HG03045 (cell line): ENCODE data around the gene RBM19.
"Not testable (repeated sequence)": the region's sequence is repeated elsewhere in the genome, so short reads cannot be mapped to it uniquely, and the experiment has no call there.

Experiments used
- ATAC-seq: cut with Tn5 transposase; IDR thresholded peaks from one replicate; pipeline ENCODE4 v1.9.1; 2021; ENCODE audit warnings: mild to moderate bottlenecking, moderate library complexity; ENCODE audit not compliant: unreplicated experiment

The RBM19 gene

DNA sequence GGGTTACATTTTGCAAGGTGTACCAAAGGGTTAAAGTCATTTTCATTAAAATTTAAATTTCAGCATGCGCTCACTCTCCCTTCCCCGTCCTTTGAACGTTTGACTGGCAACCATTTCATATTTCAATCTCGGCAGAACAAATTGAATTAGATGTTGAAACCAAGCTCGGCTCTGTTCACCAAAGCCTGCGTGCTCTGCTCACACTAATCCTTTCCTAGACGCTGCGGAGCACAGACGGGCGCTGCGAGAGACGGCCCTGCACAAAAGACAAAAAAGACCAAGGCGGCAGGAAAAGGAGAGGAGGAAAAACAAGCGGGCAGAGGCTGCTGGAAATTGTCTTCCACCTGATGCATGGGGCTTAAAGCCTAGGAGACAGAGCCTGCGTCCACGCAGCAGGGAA lies 149.3 kb downstream of the RBM19 start:
- no peak for ATAC-seq

DNA sequence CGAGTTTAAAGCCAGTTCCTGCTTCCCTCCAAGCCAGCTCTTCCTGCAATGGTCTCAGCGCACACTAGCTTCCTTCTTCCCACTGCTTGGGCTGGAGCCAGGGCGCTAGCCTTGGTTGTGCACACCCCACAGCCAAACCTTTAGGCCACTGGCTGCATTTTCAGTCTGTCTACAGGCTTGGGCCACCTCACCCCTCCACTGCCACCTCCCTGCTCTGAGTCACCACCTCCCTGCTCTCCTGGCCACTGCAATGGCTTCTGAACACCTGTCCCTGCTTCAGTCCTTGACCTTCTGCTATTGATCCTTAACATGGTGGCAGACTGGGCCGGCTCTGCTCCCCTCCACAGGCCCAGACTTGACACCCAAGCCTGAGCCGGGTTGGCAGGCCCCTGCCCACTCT lies 151.1 kb downstream of the RBM19 start:
- ATAC-seq, result no peak

DNA sequence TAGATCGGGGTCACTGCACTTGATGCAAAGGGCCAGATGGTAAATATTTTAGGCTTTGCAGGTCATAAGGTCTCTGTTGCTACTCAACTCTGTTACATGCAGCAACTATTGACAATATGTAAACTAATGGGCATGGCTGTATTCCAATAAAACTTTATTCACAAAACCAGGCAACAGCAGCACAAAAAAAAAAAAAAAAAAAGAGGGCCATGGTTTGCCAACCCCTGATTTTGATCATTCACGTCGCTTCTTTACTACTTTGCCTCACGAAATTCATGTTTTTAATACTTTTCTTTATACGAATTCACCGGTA lies 152.9 kb downstream of the RBM19 start:
- ATAC-seq, result no peak

DNA sequence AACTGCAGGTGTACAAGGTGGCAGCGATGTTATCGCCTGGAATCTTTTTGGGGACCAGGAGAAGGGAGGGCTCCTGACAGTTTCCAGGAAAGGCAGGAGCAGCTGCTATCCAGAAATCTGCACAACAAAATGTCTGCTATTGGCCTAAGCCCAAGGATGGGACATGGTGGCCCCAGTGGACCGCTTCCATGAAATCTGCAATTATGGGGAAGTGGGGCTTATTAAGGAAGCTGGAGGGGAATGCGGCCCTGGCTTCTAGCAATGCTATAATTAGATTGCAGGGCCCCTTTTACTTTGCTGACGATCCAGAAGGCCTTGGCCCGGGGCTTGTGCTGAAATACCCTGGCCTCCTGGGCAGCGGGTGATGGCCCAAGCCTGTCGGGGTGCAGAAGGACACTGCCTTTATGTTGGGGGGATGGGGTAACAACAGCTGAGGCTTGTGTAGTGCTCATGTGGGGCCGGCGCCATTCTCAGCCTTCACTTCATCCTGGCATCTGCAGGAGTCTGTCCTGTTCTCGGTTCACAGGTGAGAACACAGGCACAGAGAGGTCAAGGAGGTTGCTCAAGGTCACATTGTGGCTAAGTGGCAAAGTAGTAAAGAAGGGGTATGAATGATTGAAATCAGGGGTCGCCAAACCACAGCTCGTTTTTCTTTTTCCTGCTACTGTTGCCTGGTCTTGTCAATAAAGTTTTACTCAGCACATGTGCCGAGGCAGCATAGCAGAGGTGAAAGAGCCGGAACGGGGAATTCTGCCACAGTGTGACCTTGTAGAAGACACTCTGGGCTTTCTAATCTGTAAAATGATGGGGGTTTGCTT lies 153.5 kb downstream of the RBM19 start:
- no peak for ATAC-seq

DNA sequence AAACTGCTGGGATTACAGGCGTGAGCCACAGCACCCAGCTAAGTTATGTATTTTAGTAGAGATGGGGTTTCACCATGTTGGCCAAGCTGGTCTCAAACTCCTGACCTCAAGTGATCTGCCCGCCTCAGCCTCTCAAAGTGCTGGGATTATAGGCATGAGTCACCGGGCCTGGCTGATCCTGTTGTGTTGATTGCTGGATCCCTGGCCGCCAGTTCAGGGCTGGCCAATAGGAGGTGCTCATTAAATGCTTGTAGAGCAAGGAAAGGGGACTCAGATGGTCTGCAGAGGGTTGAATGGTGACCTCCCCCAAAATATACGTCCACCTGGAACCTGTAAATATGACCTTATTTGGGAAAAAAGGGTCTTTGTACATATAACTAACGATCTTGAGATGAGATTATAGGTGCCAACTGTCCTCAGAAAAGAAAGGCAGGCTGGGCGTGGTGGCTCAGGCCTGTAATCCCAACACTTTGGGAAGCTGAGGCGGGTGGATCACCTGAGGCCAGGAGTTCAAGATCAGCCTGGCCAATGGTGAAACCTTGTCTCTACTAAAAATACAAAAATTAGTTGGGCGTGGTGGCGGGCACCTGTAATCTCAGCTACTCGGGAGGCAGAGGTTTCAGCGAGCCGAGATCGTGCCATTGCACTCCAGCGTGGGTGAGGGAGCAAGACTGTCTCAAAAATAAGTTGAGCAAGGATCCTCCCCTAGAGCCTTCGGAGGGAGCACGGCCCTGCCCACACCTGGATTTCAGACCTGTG lies 156.5 kb downstream of the RBM19 start:
- not testable (repeated sequence) for ATAC-seq

DNA sequence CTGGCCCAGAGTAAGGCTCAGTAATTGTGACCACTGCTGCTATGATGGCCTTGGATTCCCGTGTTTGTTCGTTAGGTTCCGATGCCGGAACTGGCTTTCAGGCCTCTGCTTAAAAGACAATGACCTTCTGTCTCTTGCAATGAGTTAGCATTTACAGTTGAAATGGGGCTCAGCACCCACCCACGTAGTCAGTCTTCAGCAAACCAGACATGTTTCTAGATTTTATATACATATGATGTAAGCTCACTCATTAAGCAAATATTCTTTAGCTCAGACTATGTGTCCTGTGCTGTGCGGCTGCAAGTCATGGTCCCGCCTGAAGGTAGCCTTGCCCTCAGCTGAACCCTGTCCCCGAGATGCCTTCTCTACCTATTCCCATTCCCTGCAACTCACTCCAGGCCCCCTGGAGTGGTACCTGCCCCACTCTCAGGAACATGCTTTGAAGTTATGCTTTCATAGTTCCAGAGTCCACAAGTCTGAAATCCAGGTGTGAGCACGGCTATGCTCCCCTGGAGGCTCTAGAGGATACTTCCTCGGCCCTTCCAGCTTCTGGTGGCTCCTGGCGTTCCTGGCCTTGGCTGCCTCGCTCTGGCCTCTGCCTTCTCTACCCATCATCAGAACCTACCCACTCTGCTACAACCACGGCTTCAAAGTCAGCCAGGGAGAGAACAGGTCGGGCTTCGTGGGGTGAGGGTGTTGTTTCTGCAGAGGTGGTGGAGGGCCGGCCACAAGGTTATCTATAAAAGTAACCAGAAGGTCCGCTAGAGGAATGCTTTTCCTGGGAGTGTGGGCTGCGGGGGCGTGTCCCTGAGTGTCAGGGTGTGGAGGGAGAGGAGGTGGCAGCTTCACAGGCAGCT lies 157.8 kb downstream of the RBM19 start:
- ATAC-seq, result no peak

DNA sequence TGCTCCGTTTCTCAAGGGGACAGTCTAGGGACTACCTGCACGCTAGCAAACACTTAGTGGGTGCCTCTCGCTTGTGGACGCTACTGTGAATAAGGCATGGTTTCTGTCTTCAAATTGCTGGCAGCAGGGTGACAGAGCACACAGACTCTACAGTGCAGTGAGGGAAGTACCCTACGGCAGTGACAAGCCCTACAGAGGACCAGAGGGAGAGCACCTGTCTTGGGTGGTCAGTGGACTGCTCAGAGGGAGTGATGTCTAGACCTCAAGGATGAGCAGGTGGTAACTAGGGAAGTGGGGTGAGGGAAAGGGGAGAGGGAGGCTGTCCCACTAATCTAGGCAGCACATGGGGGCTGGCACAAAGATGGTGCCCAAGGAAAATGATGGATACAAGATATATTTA lies 160.5 kb downstream of the RBM19 start:
- no peak for ATAC-seq

DNA sequence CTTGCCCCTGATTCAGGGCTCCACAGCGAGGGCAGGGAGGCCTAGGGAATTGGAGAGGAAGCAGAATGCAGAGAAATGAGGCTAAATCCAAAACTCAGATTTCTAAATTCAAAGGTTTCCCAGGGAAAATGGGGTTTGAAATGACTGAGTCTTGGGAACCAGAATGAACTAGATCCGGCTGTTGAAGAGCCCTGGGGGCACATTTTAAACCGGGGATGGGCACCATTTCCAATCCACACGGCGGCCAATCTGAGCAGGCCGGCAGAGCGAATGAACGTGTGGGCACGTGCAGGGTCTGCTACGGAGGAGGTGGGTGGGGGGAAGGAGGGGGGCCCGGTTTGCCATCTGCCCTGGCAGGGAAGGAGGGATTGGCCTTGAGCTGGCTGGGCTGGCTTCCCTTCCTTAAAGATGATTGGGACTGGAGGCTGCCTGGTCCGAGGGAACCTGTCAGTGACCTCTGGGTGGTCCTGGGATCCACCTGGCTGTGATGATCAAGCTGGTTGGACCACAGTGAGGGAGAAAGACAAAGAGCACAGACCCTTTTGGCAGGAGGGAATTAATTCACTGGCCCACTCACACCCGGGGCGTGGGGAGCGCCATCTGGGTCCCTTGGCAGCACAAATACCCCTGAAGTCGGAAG lies 161.0 kb downstream of the RBM19 start:
- ATAC-seq, result no peak

DNA sequence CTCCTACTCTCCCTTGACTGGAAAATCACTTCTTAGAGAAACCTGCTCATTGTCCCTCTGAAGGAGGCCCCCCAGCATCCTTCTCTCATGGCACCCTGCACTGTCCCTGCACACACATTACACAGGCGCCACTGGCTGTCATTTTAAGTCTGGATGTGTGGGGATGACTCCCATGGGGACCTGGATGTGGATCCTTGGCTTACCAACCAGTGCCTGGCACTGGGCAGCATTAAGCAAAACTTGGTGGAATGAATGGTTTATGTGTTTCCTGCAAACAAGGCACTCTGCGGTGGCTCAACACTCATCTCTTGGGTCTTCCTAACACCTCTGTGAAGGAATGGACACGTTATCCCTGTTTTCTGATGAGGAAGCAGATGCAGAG lies 162.4 kb downstream of the RBM19 start:
- no peak for ATAC-seq

DNA sequence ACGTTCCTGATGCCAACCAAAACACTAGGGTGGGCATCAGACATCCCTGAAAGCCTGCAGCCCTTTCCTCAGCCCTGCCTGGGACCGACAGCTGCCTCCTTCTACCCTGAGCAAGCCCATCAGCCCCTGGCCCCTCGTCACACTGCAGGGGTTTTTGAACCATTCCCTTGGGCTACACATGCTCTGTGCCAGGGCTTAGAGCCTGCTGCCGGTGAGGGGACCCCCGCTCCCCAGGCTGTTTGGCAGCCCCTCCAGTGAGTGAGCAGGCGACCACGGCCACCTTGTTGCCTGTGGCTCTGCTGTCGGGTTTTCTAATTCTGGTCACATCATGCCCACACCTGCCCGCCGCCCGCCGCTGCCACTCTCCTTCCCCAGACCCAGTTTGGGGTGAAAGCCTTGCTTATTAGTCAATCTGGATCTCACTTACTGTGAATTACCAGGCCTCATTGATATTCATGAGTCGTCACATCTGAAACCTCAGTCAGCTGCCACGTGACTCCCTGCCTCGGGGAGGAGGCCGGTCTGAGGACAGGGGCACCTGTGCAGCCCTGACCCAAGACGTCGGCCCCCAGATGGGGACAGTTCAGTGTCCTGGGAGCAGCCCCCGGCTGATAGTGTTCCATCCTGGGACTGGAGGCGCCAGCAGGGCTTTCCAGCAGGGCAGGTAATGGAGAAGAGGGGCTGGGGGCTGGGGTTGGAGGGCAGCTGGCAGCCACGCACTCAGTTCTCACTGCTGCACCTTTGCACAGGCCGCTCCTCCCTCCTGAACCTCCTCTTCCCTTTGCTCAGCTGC lies 163.0 kb downstream of the RBM19 start:
- no peak for ATAC-seq

DNA sequence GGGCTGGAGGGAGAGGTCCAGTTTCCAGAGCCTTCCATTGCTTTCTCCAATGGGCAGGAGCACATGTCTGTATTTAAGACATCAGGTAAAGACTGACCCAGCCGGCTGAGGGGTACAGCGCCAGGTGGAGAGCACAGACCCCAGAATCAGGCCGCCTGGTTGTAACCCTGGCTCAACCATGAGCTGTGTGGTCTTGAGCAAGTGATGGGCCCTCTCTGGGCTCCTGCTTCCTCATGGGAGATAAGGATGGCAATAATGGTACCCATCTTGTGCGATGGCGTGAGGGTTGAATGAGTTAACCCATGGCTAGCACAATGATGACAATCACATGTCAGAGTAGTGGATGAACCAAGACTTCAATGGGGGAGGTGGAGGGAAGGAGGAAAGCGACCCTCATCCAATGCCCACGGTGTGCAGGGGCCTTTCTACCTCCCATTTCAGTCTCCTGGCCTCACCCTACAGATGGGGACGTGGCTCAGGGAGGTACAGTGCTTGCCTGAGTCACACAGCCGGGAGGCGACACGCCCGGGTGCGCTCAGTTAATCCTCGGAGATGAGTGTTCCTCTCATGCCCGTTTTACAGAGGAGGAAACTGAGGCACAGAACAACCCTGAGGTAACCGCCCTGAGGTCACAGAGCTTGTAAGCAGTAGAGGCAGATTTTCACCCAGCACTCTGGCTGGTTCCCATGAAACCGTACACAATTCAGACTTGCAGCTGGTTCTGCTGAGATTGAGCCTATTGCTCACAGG lies 163.9 kb downstream of the RBM19 start:
- ATAC-seq, result no peak

DNA sequence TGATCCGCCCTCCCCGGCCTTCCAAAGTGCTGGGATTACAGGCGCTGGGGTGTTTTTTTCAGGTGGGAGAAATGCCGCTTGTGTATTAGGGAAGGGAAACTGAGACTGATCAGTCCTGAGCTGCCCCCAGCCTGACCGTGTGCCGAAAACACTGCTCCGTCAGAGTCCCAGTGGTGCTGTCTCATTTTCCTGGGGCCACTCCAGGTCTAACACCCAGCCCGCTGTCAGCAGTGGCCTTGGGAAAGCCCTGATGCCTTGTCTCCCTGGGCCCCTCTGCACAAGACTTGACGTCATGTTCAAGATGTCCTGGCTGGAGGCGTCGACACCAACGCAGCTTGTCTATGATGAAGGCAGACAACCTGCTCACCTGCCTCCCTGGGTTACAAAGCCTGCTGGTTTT lies 165.9 kb downstream of the RBM19 start:
- no peak for ATAC-seq

DNA sequence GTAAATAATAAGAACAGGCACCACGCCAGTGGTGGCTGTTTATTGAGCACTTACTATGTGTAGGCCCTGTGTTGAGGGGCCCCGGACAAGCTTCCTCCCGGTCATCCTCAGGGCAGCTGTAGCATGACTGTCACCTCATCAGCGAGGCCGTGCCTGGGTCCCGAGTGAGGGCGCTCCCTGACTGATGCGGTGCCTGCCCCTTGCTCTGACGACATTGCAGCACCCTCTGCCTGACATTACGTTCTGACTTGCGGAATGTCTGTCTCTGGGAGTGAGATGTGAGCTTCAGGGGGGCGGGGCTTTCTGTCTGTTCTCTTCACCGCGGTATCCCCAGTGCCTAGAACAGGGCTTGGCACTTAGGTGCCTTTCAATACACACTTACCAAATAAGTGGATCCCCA lies 167.6 kb downstream of the RBM19 start:
- ATAC-seq, result no peak

DNA sequence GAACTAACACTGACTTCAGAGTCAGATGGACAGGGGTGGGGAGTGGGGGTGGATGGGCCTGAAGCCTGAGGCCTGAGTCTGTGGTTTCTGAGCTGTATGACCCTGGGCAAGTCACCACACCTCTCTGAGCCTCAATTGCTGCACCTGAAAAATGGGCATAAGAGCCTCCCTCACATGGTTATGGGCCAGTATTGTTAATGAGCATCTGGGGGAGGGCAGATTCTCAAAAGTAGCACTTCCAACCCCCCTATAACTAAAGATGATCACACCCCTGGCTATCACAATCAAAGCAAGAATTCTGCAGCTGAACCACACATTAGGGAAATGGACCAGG lies 168.6 kb downstream of the RBM19 start:
- no peak for ATAC-seq

DNA sequence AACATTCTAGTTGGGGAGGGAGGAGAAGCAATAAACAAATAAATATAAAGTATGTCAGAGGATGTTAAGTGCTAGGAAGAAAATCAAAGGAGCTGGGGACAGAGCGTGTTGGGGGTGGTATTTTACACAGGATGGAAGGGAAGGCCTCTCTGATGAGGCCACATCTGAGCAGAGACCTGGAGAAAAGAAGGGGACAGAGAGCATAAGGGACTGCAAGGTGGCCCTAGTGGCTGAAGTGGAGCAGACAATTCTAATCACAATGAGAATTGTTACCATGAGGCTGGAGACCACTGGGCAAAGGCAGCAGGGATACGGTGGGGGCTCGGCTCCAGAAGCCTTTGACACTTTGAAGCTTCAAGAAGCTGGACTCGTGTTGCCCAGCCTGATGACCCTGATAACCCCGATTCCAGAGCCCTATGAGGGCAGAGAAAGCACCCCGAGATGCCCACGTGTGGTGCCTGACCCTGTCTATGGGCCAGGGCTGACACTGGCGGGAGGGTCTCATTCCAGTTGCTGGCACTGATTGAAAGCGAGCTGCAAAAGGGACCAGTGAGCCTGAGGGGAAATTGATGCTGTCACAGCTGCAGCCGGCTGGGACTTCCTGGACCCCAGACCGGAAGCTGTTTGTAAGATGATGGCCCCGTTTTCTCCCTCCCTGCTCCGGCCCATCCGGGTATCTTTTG lies 169.1 kb downstream of the RBM19 start:
- no peak for ATAC-seq

DNA sequence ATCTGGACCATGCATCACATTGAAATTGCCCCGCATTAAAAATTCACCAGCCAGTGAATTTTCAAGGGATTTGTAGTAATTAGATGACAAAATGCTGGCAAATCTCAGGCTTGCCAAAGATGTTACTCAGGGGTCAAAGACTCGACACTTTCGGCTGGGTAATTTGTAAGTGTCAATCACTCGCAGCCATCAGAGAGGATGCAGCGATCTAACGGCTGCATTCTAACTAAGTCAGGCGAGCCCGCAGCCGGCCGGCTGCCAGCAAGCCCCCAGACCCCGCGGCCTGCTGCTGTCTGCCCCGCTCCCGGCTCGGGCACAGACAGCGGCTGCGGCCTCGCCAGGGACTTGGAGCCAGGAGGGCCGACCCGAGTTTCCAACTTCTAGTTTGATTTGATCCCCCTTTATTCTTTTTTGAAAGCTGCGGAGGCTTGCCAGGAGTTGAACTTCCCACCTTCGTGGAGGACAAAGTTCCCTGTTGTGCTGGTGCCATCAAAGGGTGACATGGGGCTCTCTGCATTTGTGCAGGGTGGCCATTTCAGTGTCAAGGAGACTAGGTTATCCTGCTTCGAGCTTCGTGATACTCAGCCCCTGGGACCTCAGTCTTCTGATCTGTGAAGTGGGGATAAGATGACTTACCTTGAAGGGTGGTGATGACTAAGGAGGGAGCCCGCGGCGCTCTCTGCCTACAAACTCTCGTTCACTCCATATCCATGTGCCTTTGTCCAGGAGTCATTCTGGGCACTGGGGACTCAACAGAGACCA lies 169.9 kb downstream of the RBM19 start:
- ATAC-seq, result no peak

DNA sequence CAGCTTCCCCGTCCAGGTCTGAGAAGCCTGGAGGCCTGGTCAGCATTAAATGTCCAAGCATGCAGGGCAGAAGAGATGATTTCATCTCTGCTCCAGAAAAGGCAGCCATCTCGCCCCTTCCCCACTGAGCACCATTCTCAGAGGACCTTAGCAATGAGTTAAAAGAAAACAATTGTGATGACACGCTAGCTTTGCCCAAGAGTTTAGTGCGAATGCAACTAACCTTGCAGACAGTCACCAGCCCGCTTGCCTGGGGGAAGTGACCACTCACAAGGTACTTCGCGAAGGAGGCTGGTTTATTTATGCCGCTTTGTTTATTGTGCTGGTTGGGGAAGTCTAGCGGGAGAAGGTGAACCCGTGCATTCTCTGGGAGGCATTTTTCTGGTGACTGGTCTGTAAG lies 170.7 kb downstream of the RBM19 start:
- no peak for ATAC-seq

DNA sequence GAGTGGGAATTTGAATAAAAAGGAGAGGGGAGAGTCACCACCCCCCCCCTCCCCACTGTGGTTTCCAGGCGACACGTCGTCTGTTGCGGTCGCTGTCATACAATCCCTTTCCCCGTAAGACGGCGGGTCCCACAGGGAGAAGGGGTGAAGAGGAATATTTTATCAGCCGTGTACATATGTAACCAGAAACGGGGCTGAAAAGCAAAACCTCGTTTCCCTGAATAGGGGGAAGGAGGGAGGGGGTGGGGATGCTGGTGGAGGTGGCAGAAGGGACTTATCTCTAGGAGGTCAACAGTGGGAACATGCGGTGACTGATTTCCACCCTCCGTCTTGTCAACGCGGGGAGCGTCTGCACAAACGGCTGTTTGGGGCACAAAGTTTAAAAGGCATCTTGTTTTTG lies 171.4 kb downstream of the RBM19 start:
- no peak for ATAC-seq

DNA sequence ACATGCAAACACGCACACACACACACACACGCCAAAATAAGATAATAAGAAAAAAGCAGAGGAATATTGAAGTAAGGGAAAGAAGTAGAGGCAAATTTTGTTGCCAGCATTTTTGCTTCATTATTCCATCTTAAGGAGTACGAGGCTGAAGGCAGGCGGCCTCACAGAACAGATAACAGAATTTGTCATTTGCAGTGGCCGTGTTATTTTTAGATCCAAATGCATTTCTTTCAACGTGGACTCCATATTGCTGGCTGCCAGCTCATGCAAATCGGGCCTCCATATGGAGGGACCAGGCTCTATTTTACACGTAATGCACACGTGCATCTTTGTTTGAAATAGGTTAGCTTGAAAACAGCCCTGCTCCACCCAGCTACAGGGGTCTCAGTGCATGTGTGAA lies 172.9 kb downstream of the RBM19 start:
- ATAC-seq, result no peak
